Stimulated activated CD4-positive, alpha-beta T cell treated with anti-CD3 and anti-CD28 coated beads, TNF-alpha, amount 100 ng/mL, for 1 hour (primary cell): Measurements from ENCODE around the gene APEH.
A peak's percentile ranks its signal among the peaks of the same experiment; 100 is the strongest.

ENCODE experiments used
- DNase-seq, 3 donors: peaks; one replicate each; pipeline ENCODE4 v3.0.0-alpha.2; 2020; ENCODE audit warnings: low read depth in 3 of 3, low spot score in 1 of 3

Gene APEH

GRCh38 chr3:49712631-49713317 is 38.6 kb downstream of the APEH start:
- DNase-seq, result no peak

- no peak for DNase-seq
Observed at GRCh38 chr3:49713336-49714105, 39.4 kb downstream of the APEH start.

- DNase-seq, result no peak
Observed at GRCh38 chr3:49714728-49715550, 40.8 kb downstream of the APEH start.

GRCh38 chr3:49715611-49716121 is 41.5 kb downstream of the APEH start:
- no peak for DNase-seq

GRCh38 chr3:49716169-49716568 is 42.0 kb downstream of the APEH start:
- DNase-seq, result no peak

GRCh38 chr3:49716691-49717210 is 42.6 kb downstream of the APEH start:
- no peak for DNase-seq

- no peak for DNase-seq
Observed at GRCh38 chr3:49717211-49717958, 43.2 kb downstream of the APEH start.

GRCh38 chr3:49717959-49718857 is 44.1 kb downstream of the APEH start:
- DNase-seq, result no peak

GRCh38 chr3:49718858-49719213 is 44.7 kb downstream of the APEH start:
- DNase-seq, result no peak

GRCh38 chr3:49719214-49719884 is 45.2 kb downstream of the APEH start, which contains the start of gene AMIGO3:
Gene AMIGO3 (minus strand): TSS chr3:49719684. CDS start chr3:49719465, 219 bp downstream.
- peak; percentile 65 to 86 (median 68) for DNase-seq

- no peak for DNase-seq
Observed at GRCh38 chr3:49720855-49721595, 46.9 kb downstream of the APEH start.

GRCh38 chr3:49721596-49721895 is 47.4 kb downstream of the APEH start:
- DNase-seq, result no peak

GRCh38 chr3:49721896-49722781 is 48.0 kb downstream of the APEH start:
- DNase-seq, result no peak

- no peak for DNase-seq
Observed at GRCh38 chr3:49722896-49723295, 48.7 kb downstream of the APEH start.

- peak in 2 of 3 donors; percentile 29 to 37 for DNase-seq
Observed at GRCh38 chr3:49723296-49723627, 49.1 kb downstream of the APEH start.

- DNase-seq, result peak; percentile 74 to 85 (median 76)
Observed at GRCh38 chr3:49723628-49724551, 49.7 kb downstream of the APEH start, which contains the start of gene GMPPB. Gene GMPPB (minus strand): TSS chr3:49723951. CDS start chr3:49723726, 225 bp downstream.
